UCSD-AML1 (cell line): ENCODE results near the gene FFAR4.

Source experiments
- DNase-seq: peaks from one replicate; lab custom pipeline; 2025; ENCODE audit not compliant: unreplicated experiment; lab: John Stamatoyannopoulos, UW

The FFAR4 gene

GRCh38 chr10:93570383-93570782, 3.9 kb downstream of the FFAR4 start:
- no peak for DNase-seq

- DNase-seq = no peak
These were observed 6.1 kb downstream of the FFAR4 start for GRCh38 chr10:93572606-93573005.

- peak; percentile 65 for DNase-seq
These were observed 6.8 kb downstream of the FFAR4 start for GRCh38 chr10:93573051-93573909.

- no peak for DNase-seq
These were observed 7.5 kb downstream of the FFAR4 start for GRCh38 chr10:93573924-93574323.

GRCh38 chr10:93576888-93577287, 10.4 kb downstream of the FFAR4 start:
- no peak for DNase-seq

- no peak for DNase-seq
These were observed 11.1 kb downstream of the FFAR4 start for GRCh38 chr10:93577565-93577964.

- no peak for DNase-seq
These were observed 12.6 kb downstream of the FFAR4 start for GRCh38 chr10:93579089-93579488.

- no peak for DNase-seq
These were observed 13.7 kb downstream of the FFAR4 start for GRCh38 chr10:93579985-93580711.

GRCh38 chr10:93580828-93581227, 14.4 kb downstream of the FFAR4 start:
- DNase-seq = no peak

GRCh38 chr10:93584445-93584844, 18.0 kb downstream of the FFAR4 start:
- no peak for DNase-seq

GRCh38 chr10:93589648-93590562, 23.4 kb downstream of the FFAR4 start:
- DNase-seq = no peak

GRCh38 chr10:93590638-93591037, 24.2 kb downstream of the FFAR4 start:
- DNase-seq = no peak

GRCh38 chr10:93591065-93591808, 24.8 kb downstream of the FFAR4 start:
- no peak for DNase-seq

GRCh38 chr10:93593254-93593653, 26.8 kb downstream of the FFAR4 start:
- no peak for DNase-seq

- no peak for DNase-seq
These were observed 27.3 kb downstream of the FFAR4 start for GRCh38 chr10:93593749-93594148.

- DNase-seq = no peak
These were observed 28.1 kb downstream of the FFAR4 start for GRCh38 chr10:93594518-93594917.

- no peak for DNase-seq
These were observed 29.1 kb downstream of the FFAR4 start for GRCh38 chr10:93595378-93596161.

GRCh38 chr10:93596539-93596938, 30.1 kb downstream of the FFAR4 start:
- no peak for DNase-seq

GRCh38 chr10:93597075-93597599, 30.7 kb downstream of the FFAR4 start:
- DNase-seq = no peak

- no peak for DNase-seq
These were observed 31.7 kb downstream of the FFAR4 start for GRCh38 chr10:93598157-93598556.
